GM12864 (cell line): Measurements from ENCODE around the gene GNG2.

Experiments used
- DNase-seq: peaks from one replicate; pipeline ENCODE4 v3.0.0-alpha.2; 2011; ENCODE audit warnings: low read depth
- H3K4me3 ChIP-seq: 2 replicates; pipeline ENCODE4 v1.5.1; 2011; ENCODE audit warnings: mild to moderate bottlenecking, low read depth, low read length, control low read depth
- TF ChIP-seq, protein P1 (sequence below): IDR thresholded peaks from 2 replicates; pipeline ENCODE4 v1.5.1; 2011; ENCODE audit warnings: low read depth, mild to moderate bottlenecking, moderate library complexity, low read length, control low read depth, inconsistent platforms; ENCODE audit errors: missing control alignments

The GNG2 gene

DNA sequence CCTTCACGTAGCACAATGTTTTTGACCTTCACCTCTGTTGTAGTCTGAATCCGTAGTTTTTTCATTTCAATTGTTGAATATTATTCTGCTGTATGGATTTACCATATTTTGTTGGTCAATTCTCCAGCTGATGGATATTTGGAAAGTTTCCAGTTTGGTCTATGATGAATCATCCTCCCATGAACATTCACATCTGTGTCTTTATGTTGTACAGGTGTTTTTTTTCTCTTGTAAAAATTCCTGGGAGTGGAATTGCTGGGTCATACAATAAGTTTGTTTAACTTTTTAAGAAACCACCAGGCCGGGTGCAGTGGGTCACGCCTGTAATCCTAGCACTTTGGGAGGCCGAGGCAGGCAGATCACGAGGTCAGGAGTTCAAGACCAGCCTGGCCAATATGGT, 36.7 kb upstream of the GNG2 start:
- TF ChIP-seq, protein P1, sequence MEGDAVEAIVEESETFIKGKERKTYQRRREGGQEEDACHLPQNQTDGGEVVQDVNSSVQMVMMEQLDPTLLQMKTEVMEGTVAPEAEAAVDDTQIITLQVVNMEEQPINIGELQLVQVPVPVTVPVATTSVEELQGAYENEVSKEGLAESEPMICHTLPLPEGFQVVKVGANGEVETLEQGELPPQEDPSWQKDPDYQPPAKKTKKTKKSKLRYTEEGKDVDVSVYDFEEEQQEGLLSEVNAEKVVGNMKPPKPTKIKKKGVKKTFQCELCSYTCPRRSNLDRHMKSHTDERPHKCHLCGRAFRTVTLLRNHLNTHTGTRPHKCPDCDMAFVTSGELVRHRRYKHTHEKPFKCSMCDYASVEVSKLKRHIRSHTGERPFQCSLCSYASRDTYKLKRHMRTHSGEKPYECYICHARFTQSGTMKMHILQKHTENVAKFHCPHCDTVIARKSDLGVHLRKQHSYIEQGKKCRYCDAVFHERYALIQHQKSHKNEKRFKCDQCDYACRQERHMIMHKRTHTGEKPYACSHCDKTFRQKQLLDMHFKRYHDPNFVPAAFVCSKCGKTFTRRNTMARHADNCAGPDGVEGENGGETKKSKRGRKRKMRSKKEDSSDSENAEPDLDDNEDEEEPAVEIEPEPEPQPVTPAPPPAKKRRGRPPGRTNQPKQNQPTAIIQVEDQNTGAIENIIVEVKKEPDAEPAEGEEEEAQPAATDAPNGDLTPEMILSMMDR = no peak
- H3K4me3 ChIP-seq = no peak overlapping the region
- DNase-seq = no peak

DNA sequence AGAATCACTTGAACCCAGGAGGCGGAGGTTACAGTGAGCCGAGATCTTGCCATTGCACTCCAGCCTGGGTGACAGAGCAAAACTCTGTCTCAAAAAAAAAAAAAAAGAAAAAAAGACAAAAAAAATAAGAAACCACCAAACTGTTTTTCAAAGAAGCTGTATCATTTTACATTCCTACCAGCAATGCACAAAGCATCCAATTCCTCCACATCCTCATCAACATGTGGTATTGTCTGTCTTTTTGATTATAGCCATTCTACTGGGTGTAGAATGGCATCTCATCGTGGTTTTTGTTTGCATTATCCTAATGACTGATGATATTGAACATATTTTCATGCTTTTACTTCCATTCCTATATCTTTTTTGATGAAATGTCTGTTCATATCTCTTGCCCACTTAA, 36.2 kb upstream of the GNG2 start:
- H3K4me3 ChIP-seq = no peak overlapping the region
- DNase-seq = no peak
- TF ChIP-seq, protein P1 = no peak

DNA sequence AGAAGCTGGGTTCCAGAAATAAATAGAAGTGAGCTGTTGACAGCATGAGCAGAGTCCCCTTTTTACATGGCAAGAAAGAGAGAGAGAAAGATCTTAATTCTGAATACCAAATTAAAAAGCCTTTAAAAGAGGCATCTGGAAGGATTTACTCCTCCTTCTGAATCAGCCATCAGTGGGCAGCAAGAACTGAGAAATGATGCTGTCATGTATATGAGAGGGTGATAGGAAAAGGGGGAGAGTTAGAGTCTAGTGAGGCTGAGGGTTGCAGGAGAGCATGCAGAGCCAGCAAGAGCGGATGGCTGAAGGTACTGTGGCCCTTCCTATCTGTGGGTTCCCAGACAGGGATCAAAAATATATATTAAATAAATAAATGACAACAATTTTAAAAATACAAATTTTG, 34.5 kb upstream of the GNG2 start:
- H3K4me3 ChIP-seq = no peak overlapping the region
- TF ChIP-seq, protein P1 = no peak
- no peak for DNase-seq

DNA sequence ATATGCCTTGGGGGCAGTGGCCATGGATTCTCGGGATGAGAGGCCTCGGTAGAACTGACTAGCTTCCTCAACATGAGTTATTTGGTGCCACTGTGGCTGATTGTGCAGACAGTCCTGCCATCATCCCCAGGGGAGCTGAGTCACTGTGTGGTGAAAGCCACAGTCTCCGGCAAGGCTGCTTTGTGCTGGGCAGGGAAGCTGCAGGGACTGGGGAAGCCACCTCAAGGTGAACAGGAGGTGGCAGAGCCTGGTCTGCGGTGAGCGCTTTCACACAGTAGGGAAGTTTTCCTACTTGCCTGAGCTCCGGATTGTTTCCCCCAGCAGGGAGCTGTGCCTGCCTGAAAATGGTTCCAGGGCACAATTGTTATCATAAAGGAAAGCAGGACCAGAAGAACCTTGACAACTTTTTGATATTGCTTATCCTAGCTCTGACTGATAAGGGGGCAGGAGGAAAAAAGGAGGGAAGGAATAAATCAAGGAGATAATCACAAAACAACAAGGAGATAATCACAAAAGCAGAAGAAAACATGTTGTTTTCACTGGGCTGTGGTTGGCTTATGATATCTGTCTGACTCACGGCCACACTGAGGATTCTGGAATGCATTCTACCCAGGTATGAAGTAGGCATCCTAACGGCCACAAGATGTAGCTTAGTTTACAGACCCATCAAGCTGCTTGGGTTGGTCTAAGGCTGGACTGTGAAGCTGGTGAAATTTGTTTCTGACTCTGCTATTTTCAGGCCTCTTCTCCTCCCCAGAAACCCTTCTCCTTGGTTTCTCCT, 32.2 kb upstream of the GNG2 start:
- no peak for DNase-seq
- TF ChIP-seq, protein P1 = no peak
- H3K4me3 ChIP-seq = no peak overlapping the region

DNA sequence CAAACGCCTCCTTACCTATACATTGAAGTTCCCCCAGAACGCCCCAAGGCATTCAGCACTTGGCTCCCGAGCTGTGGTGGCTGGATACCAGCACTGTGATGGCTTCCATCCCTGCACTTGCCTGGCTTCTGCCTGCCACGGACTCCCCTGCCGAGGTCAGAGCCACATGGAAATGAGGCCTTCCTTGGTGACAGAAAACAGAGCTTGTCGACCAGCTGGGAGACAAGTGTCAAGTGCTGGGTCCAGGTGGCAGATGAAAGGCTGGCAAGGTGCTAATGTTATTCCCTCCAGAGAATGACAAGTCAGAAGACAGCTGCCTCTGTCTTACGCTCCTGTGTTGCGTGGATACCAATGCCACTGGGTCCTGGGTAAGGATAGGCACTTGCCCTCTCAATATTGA, 26.2 kb upstream of the GNG2 start:
- DNase-seq = no peak
- no peak overlapping the region for H3K4me3 ChIP-seq
- TF ChIP-seq, protein P1 = no peak

DNA sequence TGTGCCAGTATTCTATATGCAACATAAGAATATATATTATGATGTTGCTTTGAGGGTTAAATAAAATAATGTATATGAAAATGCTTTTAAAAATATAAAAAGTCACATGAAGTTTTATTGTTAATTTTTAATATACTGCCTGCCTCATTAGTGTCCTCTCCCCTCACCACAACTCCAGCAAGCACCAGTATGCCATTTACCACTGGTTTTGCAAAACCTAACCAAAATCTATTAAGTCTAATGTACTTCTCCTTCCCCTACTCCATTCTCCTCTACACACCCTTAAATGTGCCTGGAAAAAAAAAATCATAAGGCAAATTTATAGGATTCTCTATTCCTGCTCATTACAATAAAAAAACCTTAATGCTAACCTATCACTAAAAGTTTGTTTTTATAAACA, 24.0 kb upstream of the GNG2 start:
- no peak overlapping the region for H3K4me3 ChIP-seq
- TF ChIP-seq, protein P1 = no peak
- no peak for DNase-seq

DNA sequence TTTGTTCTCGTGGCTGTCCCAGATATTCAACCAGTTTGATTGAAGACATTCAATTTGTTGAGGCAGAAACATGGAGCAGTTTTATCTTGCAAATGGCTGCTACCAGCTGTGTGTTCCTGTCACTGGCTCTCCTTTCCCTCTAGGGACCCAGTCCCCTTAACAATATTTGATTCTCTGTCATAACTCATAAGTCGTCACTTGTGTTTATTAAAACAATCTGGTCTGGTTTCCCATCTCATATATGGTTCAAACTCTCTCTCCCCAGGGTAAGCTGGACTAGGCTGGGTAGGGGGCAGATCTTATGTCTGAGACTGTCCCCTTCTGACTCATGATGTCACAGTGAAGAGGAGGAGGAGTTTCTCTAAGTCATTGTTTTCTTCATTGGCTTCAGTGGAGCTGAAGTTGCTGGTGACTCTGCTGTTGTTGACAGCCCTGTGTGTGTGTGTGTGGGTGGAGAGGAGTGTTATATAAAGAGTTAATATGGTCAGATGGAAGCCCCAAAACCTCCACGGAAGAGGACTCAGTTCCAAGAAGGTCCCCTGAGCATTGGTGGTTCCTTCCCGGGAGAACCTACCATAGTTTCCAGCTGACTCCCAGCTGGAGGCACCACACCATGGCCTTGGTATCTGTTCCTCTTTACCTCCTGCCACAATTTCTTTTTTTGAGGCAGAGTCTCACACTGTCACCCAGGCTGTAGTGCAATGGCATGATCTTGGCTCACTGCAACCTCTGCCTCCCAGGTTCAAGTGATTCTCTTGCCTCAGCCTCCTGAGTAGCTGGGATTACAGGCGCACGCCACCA, 16.1 kb upstream of the GNG2 start:
- H3K4me3 ChIP-seq = no peak overlapping the region
- TF ChIP-seq, protein P1 = no peak
- DNase-seq = peak; percentile 60
